GM06990 (cell line): ENCODE data around the gene MPL.

Experiments used
- DNase-seq: peaks from one replicate; pipeline ENCODE4 v3.0.0-alpha.2; 2011; ENCODE audit not compliant: insufficient read length; ENCODE audit errors: extremely low read depth
- H3K27me3 ChIP-seq: replicated peaks from 2 replicates; pipeline ENCODE4 v1.6.0; 2011; ENCODE audit warnings: low read length; ENCODE audit not compliant: control insufficient read depth, insufficient read depth
- H3K36me3 ChIP-seq: 2 replicates; pipeline ENCODE4 v1.5.1; 2011; ENCODE audit warnings: low read length; ENCODE audit not compliant: control insufficient read depth, insufficient read depth
- H3K4me3 ChIP-seq: replicated peaks from 2 replicates; pipeline ENCODE4 v1.5.1; 2011; ENCODE audit warnings: low read depth, mild to moderate bottlenecking, control low read depth, low read length
- CTCF ChIP-seq: IDR thresholded peaks from 2 replicates; pipeline ENCODE4 v1.5.1; 2011; ENCODE audit warnings: low read length, control low read depth, mild to moderate bottlenecking, inconsistent platforms; ENCODE audit not compliant: insufficient read depth, poor library complexity, severe bottlenecking

MPL gene

GRCh38 chr1:43337588-43337987 lies at the start of gene MPL:
MPL (plus strand) TSS chr1:43337818; CDS start chr1:43337849, 31 bp downstream.
- no peak within 1 kb of the TSS for H3K4me3 ChIP-seq
- DNase-seq: no peak
- no peak for TF ChIP-seq CTCF
- no peaks in the 10 kb centered on the region for H3K36me3 ChIP-seq
- no peaks in the 10 kb centered on the region for H3K27me3 ChIP-seq

- Histone ChIP-seq H3K27me3 (no peaks in the 10 kb centered on the region; the same call in 1 of the 2 replicates), H3K36me3 (no peaks in the 10 kb centered on the region), H3K4me3 (no peak overlapping the region)
- no peak for TF ChIP-seq CTCF
- no peak for DNase-seq
Measured at GRCh38 chr1:43288058-43288784, 49.4 kb upstream of the MPL start.

- TF ChIP-seq CTCF: no peak
- Histone ChIP-seq H3K4me3 (no peak overlapping the region), H3K27me3 (no peaks in the 10 kb centered on the region; the same call in 1 of the 2 replicates), H3K36me3 (no peaks in the 10 kb centered on the region)
- DNase-seq: no peak
Measured at GRCh38 chr1:43288785-43289706, 48.6 kb upstream of the MPL start.

GRCh38 chr1:43292216-43292615 lies 45.4 kb upstream of the MPL start:
- Histone ChIP-seq H3K4me3 (no peak overlapping the region), H3K27me3 (no peaks in the 10 kb centered on the region), H3K36me3 (no peaks in the 10 kb centered on the region)
- DNase-seq: no peak
- TF ChIP-seq CTCF: no peak

GRCh38 chr1:43292679-43293078 lies 44.9 kb upstream of the MPL start:
- H3K4me3 ChIP-seq: no peak overlapping the region
- H3K36me3 ChIP-seq: no peaks in the 10 kb centered on the region
- no peaks in the 10 kb centered on the region for H3K27me3 ChIP-seq
- TF ChIP-seq CTCF: no peak
- DNase-seq: no peak
